H9 (cell line): ENCODE results near the gene SYT17. TPM values are rescaled to one million over a fixed set of nuclear protein-coding genes. Genes with fewer than 3 reads are reported as not detected.

Source experiments
- DNase-seq: peaks from one replicate; pipeline ENCODE4 v3.0.0-alpha.2; 2017
- H2AFZ ChIP-seq: one replicate; pipeline ENCODE4 v1.6.1; 2013; ENCODE audit warnings: mild to moderate bottlenecking, low read length, control low read depth, moderate library complexity
- H2AK5ac ChIP-seq: 2 replicates; pipeline ENCODE4 v1.6.1; 2013; ENCODE audit warnings: low read length, control low read depth, mixed read lengths; ENCODE audit not compliant: insufficient read length
- H2BK120ac ChIP-seq: one replicate; pipeline ENCODE4 v1.6.1; 2013; ENCODE audit warnings: low read depth, mild to moderate bottlenecking, low read length, control low read depth, inconsistent platforms; ENCODE audit not compliant: poor library complexity, severe bottlenecking
- H2BK12ac ChIP-seq: 2 replicates; pipeline ENCODE4 v1.6.1; 2013; ENCODE audit warnings: low read length, control low read depth, mixed read lengths, low read depth; ENCODE audit not compliant: insufficient read length
- H2BK15ac ChIP-seq: 2 replicates; pipeline ENCODE4 v1.6.1; 2013; ENCODE audit warnings: low read depth, low read length, control low read depth
- H2BK20ac ChIP-seq: one replicate; pipeline ENCODE4 v1.6.1; 2013; ENCODE audit warnings: low read depth, mild to moderate bottlenecking, low read length, control low read depth, inconsistent platforms; ENCODE audit not compliant: poor library complexity, severe bottlenecking
- H2BK5ac ChIP-seq: 2 replicates; pipeline ENCODE4 v1.6.1; 2013; ENCODE audit warnings: low read length, control low read depth, mixed read lengths; ENCODE audit not compliant: insufficient read length
- H3K14ac ChIP-seq: 2 replicates; pipeline ENCODE4 v1.6.1; 2013; ENCODE audit warnings: low read length, control low read depth; ENCODE audit not compliant: insufficient read depth
- H3K18ac ChIP-seq: 2 replicates; pipeline ENCODE4 v1.6.1; 2013; ENCODE audit warnings: low read depth, mild to moderate bottlenecking, mixed read lengths, low read length, control low read depth; ENCODE audit not compliant: insufficient read length
- H3K23ac ChIP-seq: 2 replicates; pipeline ENCODE4 v1.6.1; 2013; ENCODE audit warnings: low read length, control low read depth, mixed read lengths, low read depth; ENCODE audit not compliant: insufficient read length
- H3K23me2 ChIP-seq: 2 replicates; pipeline ENCODE4 v1.6.1; 2013; ENCODE audit warnings: low read depth, mild to moderate bottlenecking, mixed read lengths, low read length, control low read depth; ENCODE audit not compliant: insufficient read length, poor library complexity, severe bottlenecking
- H3K27ac ChIP-seq: 2 replicates; pipeline ENCODE4 v1.5.1; 2013; ENCODE audit warnings: low read length, control low read depth, mixed read lengths, low read depth; ENCODE audit not compliant: insufficient read length
- H3K27me3 ChIP-seq: 2 replicates; pipeline ENCODE4 v1.6.1; 2013; ENCODE audit warnings: low read length, control low read depth, inconsistent platforms; ENCODE audit not compliant: insufficient read depth
- H3K4ac ChIP-seq: 2 replicates; pipeline ENCODE4 v1.6.1; 2013; ENCODE audit warnings: low read depth, mild to moderate bottlenecking, control low read depth, inconsistent platforms, low read length, moderate library complexity
- H3K4me1 ChIP-seq: 2 replicates; pipeline ENCODE4 v1.6.1; 2013; ENCODE audit warnings: low read length, control low read depth, inconsistent platforms; ENCODE audit not compliant: insufficient read depth
- H3K4me2 ChIP-seq: 2 replicates; pipeline ENCODE4 v1.6.1; 2013; ENCODE audit warnings: low read length, control low read depth, mixed read lengths; ENCODE audit not compliant: insufficient read length, insufficient read depth
- H3K56ac ChIP-seq: 2 replicates; pipeline ENCODE4 v1.6.1; 2013; ENCODE audit warnings: low read depth, mild to moderate bottlenecking, mixed read lengths, low read length, control low read depth; ENCODE audit not compliant: insufficient read length
- H3K79me1 ChIP-seq: 2 replicates; pipeline ENCODE4 v1.6.1; 2013; ENCODE audit warnings: low read depth, mild to moderate bottlenecking, moderate library complexity, low read length, control low read depth, inconsistent platforms; ENCODE audit not compliant: insufficient read depth, poor library complexity, severe bottlenecking
- H3K79me2 ChIP-seq: 2 replicates; pipeline ENCODE4 v1.6.1; 2013; ENCODE audit warnings: low read length, control low read depth, inconsistent platforms; ENCODE audit not compliant: insufficient read depth
- H3K9ac ChIP-seq: 2 replicates; pipeline ENCODE4 v1.6.1; 2013; ENCODE audit warnings: low read length, control low read depth, mixed read lengths; ENCODE audit not compliant: insufficient read length; ENCODE audit errors: extremely low read depth
- H3K9me3 ChIP-seq: one replicate; pipeline ENCODE4 v1.6.1; 2013; ENCODE audit warnings: low read depth, low read length, inconsistent platforms; ENCODE audit not compliant: control insufficient read depth
- H3T11ph ChIP-seq: one replicate; pipeline ENCODE4 v1.6.1; 2013; ENCODE audit warnings: mild to moderate bottlenecking, low read length, control low read depth, inconsistent platforms
- H4K20me1 ChIP-seq: one replicate; pipeline ENCODE4 v1.6.1; 2013; ENCODE audit not compliant: control insufficient read depth, insufficient read length, insufficient read depth
- H4K5ac ChIP-seq: 2 replicates; pipeline ENCODE4 v1.6.1; 2013; ENCODE audit warnings: low read depth, mild to moderate bottlenecking, mixed read lengths, low read length, control low read depth; ENCODE audit not compliant: insufficient read length
- H4K8ac ChIP-seq: replicated peaks from 2 replicates; pipeline ENCODE4 v1.6.1; 2013; ENCODE audit warnings: low read length, control low read depth, mixed read lengths, low read depth; ENCODE audit not compliant: insufficient read length
- H4K91ac ChIP-seq: 2 replicates; pipeline ENCODE4 v1.6.1; 2013; ENCODE audit warnings: low read depth, mild to moderate bottlenecking, moderate library complexity, mixed read lengths, low read length, control low read depth; ENCODE audit not compliant: insufficient read length
- H3K27ac Mint-ChIP-seq, 3 experiments: 2 replicates in 2 of 3; 3 replicates in 1 of 3; pipeline ENCODE4 v1.8.0; 2020 to 2021; ENCODE audit warnings: mixed read lengths in 3 of 3, mild to moderate bottlenecking in 1 of 3, moderate library complexity in 1 of 3
- H3K27me3 Mint-ChIP-seq: 2 replicates; pipeline ENCODE4 v1.8.0; 2021; ENCODE audit warnings: low read depth, mild to moderate bottlenecking, moderate library complexity, mixed read lengths
- H3K36me3 Mint-ChIP-seq, 3 experiments: 2 replicates in 2 of 3; 3 replicates in 1 of 3; pipeline ENCODE4 v1.8.0; 2020 to 2021; ENCODE audit warnings: low read depth in 3 of 3, mixed read lengths in 3 of 3; ENCODE audit not compliant: insufficient read depth in 1 of 3
- H3K4me1 Mint-ChIP-seq, 2 experiments: 2 replicates each; pipeline ENCODE4 v1.8.0; 2020; ENCODE audit warnings: mixed read lengths in 2 of 2
- H3K4me3 Mint-ChIP-seq, 2 experiments: 2 replicates in 1 of 2; 3 replicates in 1 of 2; pipeline ENCODE4 v1.8.0; 2020 to 2021; ENCODE audit warnings: mild to moderate bottlenecking in 2 of 2, mixed read lengths in 2 of 2, moderate library complexity in 1 of 2
- H3K9me3 Mint-ChIP-seq, 2 experiments: 2 replicates in 1 of 2; 3 replicates in 1 of 2; pipeline ENCODE4 v1.8.0; 2020; ENCODE audit warnings: mild to moderate bottlenecking in 2 of 2, mixed read lengths in 2 of 2, moderate library complexity in 1 of 2
- WGBS: extraction: QIAGEN DNeasy Blood & Tissue Kit; methylation state at CpG from one replicate; pipeline ENCODE4 v1.1.7; 2013; ENCODE audit warnings: missing lambda C conversion rate, low lambda C conversion rate, mixed read lengths; ENCODE audit not compliant: insufficient read length; ENCODE audit errors: extremely low coverage; 5-methylcytosine and 5-hydroxymethylcytosine counted together
- total RNA-seq: library from RNA; stranded (reverse); gene quantifications from 2 replicates; pipeline ENCODE4 v1.2.1, GENCODE V29; 2021
- TF ChIP-seq, protein P1 (sequence below): fragments of 200-600 bp; sonication (generic); conservative IDR thresholded peaks from 3 replicates; pipeline ENCODE4 v1.8.0; 2021; ENCODE audit warnings: antibody characterized with exemption, mild to moderate bottlenecking

Gene SYT17
- total RNA-seq, 1 experiment from 2014 or later = 3.0 TPM

DNA sequence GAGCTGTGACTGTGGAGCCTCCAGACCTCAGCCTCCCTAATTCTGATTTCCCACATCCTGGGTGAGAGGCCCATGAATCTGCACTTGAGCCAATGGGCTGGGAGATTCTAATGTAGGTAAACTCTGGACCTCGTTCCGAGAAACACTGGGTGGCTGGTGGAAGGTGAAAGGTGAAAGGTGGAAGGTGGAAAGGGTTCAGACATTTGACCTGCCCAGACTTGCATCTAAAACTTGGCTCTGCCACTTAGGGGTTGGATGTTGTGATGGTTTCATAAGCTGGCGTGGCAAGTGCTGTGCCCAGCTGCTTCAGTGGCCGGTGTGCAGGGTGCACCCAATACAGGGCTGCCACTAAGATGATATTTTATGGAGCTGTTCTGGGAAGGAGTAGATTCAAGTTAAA, 24.8 kb downstream of the SYT17 start:
- H3K27ac ChIP-seq = no peak overlapping the region
- H4K8ac ChIP-seq = no peak overlapping the region
- no peak overlapping the region for H3K4me2 ChIP-seq
- H3K9ac ChIP-seq = no peak overlapping the region
- H2AFZ ChIP-seq = no peak overlapping the region
- H4K5ac ChIP-seq = no peak overlapping the region
- H3K79me2 ChIP-seq = no peaks in the 10 kb centered on the region
- H3K4ac ChIP-seq = no peak overlapping the region
- H4K20me1 ChIP-seq = no peaks in the 10 kb centered on the region
- no peaks in the 10 kb centered on the region for H3K27me3 ChIP-seq
- no peaks in the 10 kb centered on the region for H3K79me1 ChIP-seq
- H3K27me3 Mint-ChIP-seq = peaks cover 2% of the 10 kb centered on the region; the same call in 1 of the 2 replicates
- no CpG with 5 or more reads among the region's 4 CpGs for WGBS
- H2BK12ac ChIP-seq = no peak overlapping the region
- no peak overlapping the region for H3T11ph ChIP-seq
- H4K91ac ChIP-seq = no peak overlapping the region
- no peaks in the 10 kb centered on the region for H3K4me1 ChIP-seq
- H3K27ac Mint-ChIP-seq = no peak overlapping the region
- no peak overlapping the region for H3K23ac ChIP-seq
- DNase-seq = no peak
- H3K14ac ChIP-seq = no peak overlapping the region
- H2BK15ac ChIP-seq = no peak overlapping the region
- H3K56ac ChIP-seq = no peak overlapping the region
- H2BK5ac ChIP-seq = no peak overlapping the region
- TF ChIP-seq, protein P1, sequence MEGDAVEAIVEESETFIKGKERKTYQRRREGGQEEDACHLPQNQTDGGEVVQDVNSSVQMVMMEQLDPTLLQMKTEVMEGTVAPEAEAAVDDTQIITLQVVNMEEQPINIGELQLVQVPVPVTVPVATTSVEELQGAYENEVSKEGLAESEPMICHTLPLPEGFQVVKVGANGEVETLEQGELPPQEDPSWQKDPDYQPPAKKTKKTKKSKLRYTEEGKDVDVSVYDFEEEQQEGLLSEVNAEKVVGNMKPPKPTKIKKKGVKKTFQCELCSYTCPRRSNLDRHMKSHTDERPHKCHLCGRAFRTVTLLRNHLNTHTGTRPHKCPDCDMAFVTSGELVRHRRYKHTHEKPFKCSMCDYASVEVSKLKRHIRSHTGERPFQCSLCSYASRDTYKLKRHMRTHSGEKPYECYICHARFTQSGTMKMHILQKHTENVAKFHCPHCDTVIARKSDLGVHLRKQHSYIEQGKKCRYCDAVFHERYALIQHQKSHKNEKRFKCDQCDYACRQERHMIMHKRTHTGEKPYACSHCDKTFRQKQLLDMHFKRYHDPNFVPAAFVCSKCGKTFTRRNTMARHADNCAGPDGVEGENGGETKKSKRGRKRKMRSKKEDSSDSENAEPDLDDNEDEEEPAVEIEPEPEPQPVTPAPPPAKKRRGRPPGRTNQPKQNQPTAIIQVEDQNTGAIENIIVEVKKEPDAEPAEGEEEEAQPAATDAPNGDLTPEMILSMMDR = no peak
- no peak overlapping the region for H2AK5ac ChIP-seq
- H3K36me3 Mint-ChIP-seq = peaks cover 3% of the 10 kb centered on the region in 3 experiments; a peak in 3 of 7 replicates
- H2BK20ac ChIP-seq = no peak overlapping the region
- peaks cover 0 to 6% of the 10 kb centered on the region in 2 experiments; a peak in 2 of 4 replicates for H3K4me1 Mint-ChIP-seq
- H2BK120ac ChIP-seq = no peak overlapping the region
- H3K23me2 ChIP-seq = no peaks in the 10 kb centered on the region
- H3K4me3 Mint-ChIP-seq = no peak overlapping the region
- no peaks in the 10 kb centered on the region for H3K9me3 ChIP-seq
- peaks cover 0 to 2% of the 10 kb centered on the region in 2 experiments; a peak in 2 of 5 replicates for H3K9me3 Mint-ChIP-seq
- no peak overlapping the region for H3K18ac ChIP-seq
